ENCODE data around the gene MED20. TPM values are rescaled to one million over a fixed set of nuclear protein-coding genes. Genes with fewer than 3 reads are reported as not detected.
A peak's percentile ranks its signal among the peaks of the same experiment; 100 is the strongest.

Gene MED20
- total and polyA plus RNA-seq, 8 donors = 19.7 to 32.1 (median 27.9) TPM

DNA sequence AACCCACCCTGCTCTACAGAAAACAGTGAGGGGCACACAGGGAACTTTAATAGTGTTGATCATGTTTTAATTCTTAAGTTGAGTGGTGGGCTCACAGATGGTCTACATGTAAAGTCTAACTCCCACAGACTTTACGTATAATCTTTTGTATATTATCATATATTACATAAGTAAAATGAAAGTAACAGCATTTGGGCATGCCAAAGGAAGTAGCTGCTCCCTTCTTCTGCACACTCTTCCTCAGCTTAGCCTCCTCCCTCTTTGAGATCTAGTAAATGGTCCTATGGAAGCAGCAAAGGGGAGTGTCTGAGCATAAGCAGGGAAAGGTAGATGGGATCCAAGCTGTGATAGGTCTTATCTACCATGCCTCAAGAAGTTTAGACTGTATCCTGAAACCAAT, 11.2 kb downstream of the MED20 start:
- Histone ChIP-seq H3K27ac (no peak overlapping the region), H3K27me3 (no peaks in the 10 kb centered on the region), H3K9me3 (no peaks in the 10 kb centered on the region), H3K4me3 (no peak overlapping the region), H3K36me3 (peaks cover 0 to 89% of the 10 kb centered on the region in 2 donors), H3K4me1 (peaks cover 0 to 11% of the 10 kb centered on the region in 2 donors)
- TF ChIP-seq, protein P1, sequence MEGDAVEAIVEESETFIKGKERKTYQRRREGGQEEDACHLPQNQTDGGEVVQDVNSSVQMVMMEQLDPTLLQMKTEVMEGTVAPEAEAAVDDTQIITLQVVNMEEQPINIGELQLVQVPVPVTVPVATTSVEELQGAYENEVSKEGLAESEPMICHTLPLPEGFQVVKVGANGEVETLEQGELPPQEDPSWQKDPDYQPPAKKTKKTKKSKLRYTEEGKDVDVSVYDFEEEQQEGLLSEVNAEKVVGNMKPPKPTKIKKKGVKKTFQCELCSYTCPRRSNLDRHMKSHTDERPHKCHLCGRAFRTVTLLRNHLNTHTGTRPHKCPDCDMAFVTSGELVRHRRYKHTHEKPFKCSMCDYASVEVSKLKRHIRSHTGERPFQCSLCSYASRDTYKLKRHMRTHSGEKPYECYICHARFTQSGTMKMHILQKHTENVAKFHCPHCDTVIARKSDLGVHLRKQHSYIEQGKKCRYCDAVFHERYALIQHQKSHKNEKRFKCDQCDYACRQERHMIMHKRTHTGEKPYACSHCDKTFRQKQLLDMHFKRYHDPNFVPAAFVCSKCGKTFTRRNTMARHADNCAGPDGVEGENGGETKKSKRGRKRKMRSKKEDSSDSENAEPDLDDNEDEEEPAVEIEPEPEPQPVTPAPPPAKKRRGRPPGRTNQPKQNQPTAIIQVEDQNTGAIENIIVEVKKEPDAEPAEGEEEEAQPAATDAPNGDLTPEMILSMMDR (IDR thresholded peaks at IDR 0.05) = no peak
- ATAC-seq = no peak
- intact Hi-C loops (cut with DNase I) = no loop called here
- no peak for DNase-seq

GRCh38 chr6:41901882-41902519, 18.9 kb downstream of the MED20 start:
- intact Hi-C loops (cut with DNase I) = no loop called here
- ATAC-seq (peak; percentile 46), DNase-seq (no peak)

DNA sequence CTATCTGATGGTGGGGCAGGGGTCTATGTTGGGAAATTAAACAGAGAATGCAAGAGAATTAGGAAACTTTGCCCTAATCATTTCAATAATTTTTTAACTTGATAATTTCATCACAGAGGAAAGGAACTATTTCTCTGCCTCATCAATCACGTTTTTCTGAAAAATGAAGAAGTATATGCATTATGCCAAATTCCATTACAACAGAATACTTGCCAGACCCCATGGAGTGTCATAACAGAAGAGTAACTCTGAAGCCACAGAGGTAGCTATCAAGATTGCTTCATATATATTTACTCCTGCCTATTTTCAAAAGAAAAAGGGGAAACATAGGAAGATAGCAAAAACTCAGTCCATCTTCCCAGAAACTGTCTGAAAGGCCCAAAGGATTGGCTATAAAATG, 20.1 kb downstream of the MED20 start:
- DNase-seq = no peak
- H3K4me1 ChIP-seq = peaks cover 0 to 14% of the 10 kb centered on the region in 2 donors
- H3K9me3 ChIP-seq = no peaks in the 10 kb centered on the region
- H3K27ac ChIP-seq = peak overlapping the region in 1 of 2 donors; percentile 18
- TF ChIP-seq, protein P1 (IDR thresholded peaks at IDR 0.05) = no peak
- no peaks in the 10 kb centered on the region for H3K27me3 ChIP-seq
- H3K36me3 ChIP-seq = peaks cover 0 to 23% of the 10 kb centered on the region in 2 donors
- ATAC-seq = no peak
- intact Hi-C loops (cut with DNase I) = no loop called here
- no peak overlapping the region for H3K4me3 ChIP-seq

More at GRCh38 chr6:41901882-41902519, 18.9 kb downstream of the MED20 start:
- Histone ChIP-seq H3K4me3 (no peak overlapping the region), H3K36me3 (peaks cover 0 to 34% of the 10 kb centered on the region in 2 donors), H3K4me1 (peaks cover 0 to 5% of the 10 kb centered on the region in 2 donors), H3K9me3 (no peaks in the 10 kb centered on the region), H3K27me3 (no peaks in the 10 kb centered on the region), H3K27ac (no peak overlapping the region)
- TF ChIP-seq, protein P1 (IDR thresholded peaks at IDR 0.05) = no peak

DNA sequence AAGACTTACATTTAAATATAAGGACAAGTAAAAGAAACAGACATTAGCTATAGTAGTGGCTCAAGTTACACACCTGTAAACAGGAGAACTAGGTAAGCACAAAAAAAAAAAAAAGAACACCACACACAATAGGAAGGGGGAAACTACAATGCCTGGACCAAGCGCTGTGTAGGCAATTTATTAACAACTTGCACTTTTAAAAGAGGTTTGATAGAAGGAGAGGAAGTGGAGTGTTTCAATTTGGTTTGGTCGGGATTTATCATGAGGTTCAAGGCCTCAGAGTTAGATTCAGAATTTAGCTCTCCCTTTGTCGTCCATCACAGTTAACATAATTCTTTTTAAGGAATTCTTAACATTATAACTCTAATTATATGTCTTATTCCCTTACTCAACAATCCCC, 24.7 kb downstream of the MED20 start:
- DNase-seq (no peak), ATAC-seq (no peak)
- Histone ChIP-seq H3K4me1 (peaks cover 4 to 22% of the 10 kb centered on the region in 2 donors), H3K9me3 (no peaks in the 10 kb centered on the region), H3K27ac (peak overlapping the region; percentile 45 to 81), H3K27me3 (no peaks in the 10 kb centered on the region), H3K4me3 (peak overlapping the region; percentile 56 to 57), H3K36me3 (no peaks in the 10 kb centered on the region)
- TF ChIP-seq, protein P1 (IDR thresholded peaks at IDR 0.05) = no peak
- intact Hi-C loops (cut with DNase I) = no loop called here

DNA sequence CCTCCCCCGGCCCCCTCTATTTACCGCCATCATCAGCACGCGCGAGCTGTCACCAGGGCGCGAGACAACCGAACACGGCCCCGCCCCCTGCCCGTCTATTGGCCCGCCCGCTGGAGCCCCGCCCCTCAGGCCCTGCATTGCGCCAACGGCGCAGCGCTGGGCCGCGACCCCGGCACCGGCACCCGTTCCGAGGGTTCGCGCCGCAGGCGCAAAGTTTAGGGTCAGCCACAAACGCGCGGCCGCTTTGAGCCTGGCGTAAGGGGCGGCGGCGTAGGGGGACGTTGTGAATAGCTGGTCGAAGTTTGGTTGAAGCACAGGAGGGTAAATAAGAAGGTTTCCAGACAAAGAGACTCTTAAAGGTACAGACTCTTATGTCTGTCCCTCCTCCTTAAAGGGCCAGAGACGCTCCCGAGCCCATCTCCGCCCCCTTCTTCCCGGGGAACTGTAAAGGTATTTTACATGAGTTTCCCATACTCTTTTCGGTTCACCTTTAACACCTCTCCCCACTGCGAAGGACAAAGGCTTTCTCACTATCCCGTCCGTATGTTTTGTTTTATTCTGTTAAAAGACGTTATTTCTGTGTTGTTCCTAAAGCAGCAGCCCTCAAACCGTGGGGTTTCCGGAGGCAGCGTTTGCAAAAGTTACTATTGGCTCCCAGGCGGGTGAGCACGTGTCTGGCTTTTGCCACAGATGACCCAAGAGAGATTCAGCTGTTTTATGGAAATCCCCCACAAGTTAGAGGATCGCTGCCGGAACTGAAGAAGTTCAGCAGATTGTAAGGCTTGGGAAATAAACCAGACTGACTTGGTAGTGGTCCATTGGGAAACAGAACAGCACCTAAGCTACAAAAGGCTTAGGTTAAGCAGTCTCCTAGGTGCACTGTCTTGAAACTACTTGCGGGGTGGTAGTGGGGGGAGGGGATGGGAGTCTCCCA, 25.4 kb downstream of the MED20 start, which contains the start of gene USP49:
Gene USP49 (minus strand): TSS at position 76 of the 934 bp plus-strand sequence. CDS start 88,392 bp downstream, outside the sequence.
- H3K4me3 ChIP-seq = peak within 1 kb of the TSS; percentile 56 to 57
- H3K9me3 ChIP-seq = no peaks in the 10 kb centered on the region
- H3K36me3 ChIP-seq = no peaks in the 10 kb centered on the region
- H3K4me1 ChIP-seq = peaks cover 4 to 19% of the 10 kb centered on the region in 2 donors
- TF ChIP-seq, protein P1 (IDR thresholded peaks at IDR 0.05) = no peak
- H3K27me3 ChIP-seq = no peaks in the 10 kb centered on the region
- DNase-seq (peak; percentile 87 to 96 (median 92)), ATAC-seq (peak; percentile 99)
- H3K27ac ChIP-seq = peak within 1 kb of the TSS; percentile 45 to 81
- intact Hi-C loops (cut with DNase I) = no loop called here
